ENCODE data around the gene ZNF146.

- TF ChIP-seq CTCF (IDR thresholded peaks at IDR 0.05; ENCODE audit: insufficient read depth, low read depth, low read length) (no peak), EZH2 (IDR thresholded peaks at IDR 0.05; ENCODE audit: insufficient read depth, low read length) (no peak)
These were observed 10.4 kb downstream of the ZNF146 start for GRCh38 chr19:36225219-36225892.
